Epithelial cell of prostate (primary cell): ENCODE results near the gene TOM1L2.

Experiments
- DNase-seq: peaks from one replicate; pipeline ENCODE4 v3.0.0-alpha.2; 2011; ENCODE audit warnings: low read depth, low spot score
- H3K27ac ChIP-seq: fragments of 450-650 bp; 2 replicates; pipeline ENCODE4 v1.5.1; 2017; ENCODE audit warnings: mild to moderate bottlenecking

TOM1L2 gene

GRCh38 chr17:17884391-17885357 is 87.5 kb downstream of the TOM1L2 start:
- H3K27ac ChIP-seq = no peak overlapping the region

GRCh38 chr17:17883801-17884200 is 88.4 kb downstream of the TOM1L2 start:
- no peak overlapping the region for H3K27ac ChIP-seq
- no peak for DNase-seq

More at GRCh38 chr17:17884391-17885357, 87.5 kb downstream of the TOM1L2 start:
- DNase-seq = no peak

GRCh38 chr17:17882082-17882581 is 90.1 kb downstream of the TOM1L2 start:
- H3K27ac ChIP-seq = no peak overlapping the region
- no peak for DNase-seq

- no peak overlapping the region for H3K27ac ChIP-seq
- no peak for DNase-seq
These were observed 91.5 kb downstream of the TOM1L2 start for GRCh38 chr17:17880577-17881196.

- no peak for DNase-seq
- H3K27ac ChIP-seq = peak overlapping the region; percentile 17
These were observed 94.5 kb downstream of the TOM1L2 start for GRCh38 chr17:17877529-17878358.

GRCh38 chr17:17876959-17877528 is 95.2 kb downstream of the TOM1L2 start:
- DNase-seq = no peak
- H3K27ac ChIP-seq = peak overlapping the region; percentile 17

GRCh38 chr17:17874478-17874877 is 97.7 kb downstream of the TOM1L2 start:
- peak overlapping the region; percentile 34 for H3K27ac ChIP-seq
- peak; percentile 57 for DNase-seq

- DNase-seq = no peak
- no peak overlapping the region for H3K27ac ChIP-seq
These were observed 98.7 kb downstream of the TOM1L2 start for GRCh38 chr17:17873450-17873991.

GRCh38 chr17:17872547-17873345 is 99.5 kb downstream of the TOM1L2 start:
- no peak overlapping the region for H3K27ac ChIP-seq
- DNase-seq = no peak

GRCh38 chr17:17871913-17872312 is 100.3 kb downstream of the TOM1L2 start:
- DNase-seq = no peak
- no peak overlapping the region for H3K27ac ChIP-seq

- no peak for DNase-seq
- H3K27ac ChIP-seq = no peak overlapping the region
These were observed 102.0 kb downstream of the TOM1L2 start for GRCh38 chr17:17870247-17870646.

- H3K27ac ChIP-seq = no peak overlapping the region
- DNase-seq = no peak
These were observed 103.3 kb downstream of the TOM1L2 start for GRCh38 chr17:17868641-17869522.

GRCh38 chr17:17866897-17867296 is 105.3 kb downstream of the TOM1L2 start:
- DNase-seq = no peak
- no peak overlapping the region for H3K27ac ChIP-seq

- no peak for DNase-seq
- H3K27ac ChIP-seq = no peak overlapping the region
These were observed 105.8 kb downstream of the TOM1L2 start for GRCh38 chr17:17866425-17866824.

GRCh38 chr17:17865035-17865434 is 107.2 kb downstream of the TOM1L2 start:
- H3K27ac ChIP-seq = no peak overlapping the region
- DNase-seq = no peak

GRCh38 chr17:17860766-17861107 is 111.5 kb downstream of the TOM1L2 start:
- no peak for DNase-seq
- H3K27ac ChIP-seq = no peak overlapping the region

GRCh38 chr17:17859909-17860765 is 112.1 kb downstream of the TOM1L2 start:
- no peak for DNase-seq
- H3K27ac ChIP-seq = no peak overlapping the region
